ENCODE data around the gene KCNIP1.

The KCNIP1 gene

GRCh38 chr5:170628028-170628427 is 124.2 kb downstream of the KCNIP1 start:
- DNase-seq (ENCODE audit: low spot score) (no peak), FAIRE-seq (no peak)

GRCh38 chr5:170628691-170629565 is 125.1 kb downstream of the KCNIP1 start:
- no peak for DNase-seq (ENCODE audit: low spot score)
- FAIRE-seq, result no peak

- DNase-seq (ENCODE audit: low spot score) (no peak), FAIRE-seq (no peak)
Observed at GRCh38 chr5:170629566-170630175, 125.9 kb downstream of the KCNIP1 start.

GRCh38 chr5:170630226-170630625 is 126.4 kb downstream of the KCNIP1 start:
- FAIRE-seq (no peak), DNase-seq (ENCODE audit: low spot score) (no peak)

GRCh38 chr5:170630711-170631141 is 126.9 kb downstream of the KCNIP1 start:
- FAIRE-seq, result no peak
- no peak for DNase-seq (ENCODE audit: low spot score)

- FAIRE-seq (no peak), DNase-seq (ENCODE audit: low spot score) (peak; percentile 39)
Observed at GRCh38 chr5:170631466-170632195, 127.8 kb downstream of the KCNIP1 start.

- no peak for DNase-seq (ENCODE audit: low spot score)
- no peak for FAIRE-seq
Observed at GRCh38 chr5:170632266-170632984, 128.6 kb downstream of the KCNIP1 start.

- DNase-seq (ENCODE audit: low spot score) (no peak), FAIRE-seq (no peak)
Observed at GRCh38 chr5:170632985-170633234, 129.1 kb downstream of the KCNIP1 start.

- DNase-seq (ENCODE audit: low spot score), result peak; percentile 83
Observed at GRCh38 chr5:170633235-170634081, 129.6 kb downstream of the KCNIP1 start.

GRCh38 chr5:170634256-170634990 is 130.6 kb downstream of the KCNIP1 start:
- FAIRE-seq (no peak), DNase-seq (ENCODE audit: low spot score) (no peak)

More at GRCh38 chr5:170633235-170634081, 129.6 kb downstream of the KCNIP1 start:
- no peak for FAIRE-seq

- no peak for FAIRE-seq
- no peak for DNase-seq (ENCODE audit: low spot score)
Observed at GRCh38 chr5:170635706-170636105, 131.9 kb downstream of the KCNIP1 start.

- FAIRE-seq, result no peak
Observed at GRCh38 chr5:170636206-170636605, 132.4 kb downstream of the KCNIP1 start.

GRCh38 chr5:170636801-170637477 is 133.1 kb downstream of the KCNIP1 start:
- DNase-seq (ENCODE audit: low spot score), result no peak
- no peak for FAIRE-seq

More at GRCh38 chr5:170636206-170636605, 132.4 kb downstream of the KCNIP1 start:
- no peak for DNase-seq (ENCODE audit: low spot score)

- DNase-seq (ENCODE audit: low spot score) (no peak), FAIRE-seq (no peak)
Observed at GRCh38 chr5:170638051-170638450, 134.2 kb downstream of the KCNIP1 start.

- DNase-seq (ENCODE audit: low spot score) (peak; percentile 35), FAIRE-seq (no peak)
Observed at GRCh38 chr5:170638454-170639220, 134.8 kb downstream of the KCNIP1 start.

GRCh38 chr5:170639221-170639925 is 135.6 kb downstream of the KCNIP1 start:
- DNase-seq (ENCODE audit: low spot score) (no peak), FAIRE-seq (no peak)

- no peak for FAIRE-seq
- DNase-seq (ENCODE audit: low spot score), result no peak
Observed at GRCh38 chr5:170640731-170641588, 137.1 kb downstream of the KCNIP1 start.
